ENCODE results near the gene NOX4. TPM values are rescaled to one million over a fixed set of nuclear protein-coding genes. Genes with fewer than 3 reads are reported as not detected.

The NOX4 gene
- total and polyA plus RNA-seq, 7 experiments from 2014 or later: not detected

DNA sequence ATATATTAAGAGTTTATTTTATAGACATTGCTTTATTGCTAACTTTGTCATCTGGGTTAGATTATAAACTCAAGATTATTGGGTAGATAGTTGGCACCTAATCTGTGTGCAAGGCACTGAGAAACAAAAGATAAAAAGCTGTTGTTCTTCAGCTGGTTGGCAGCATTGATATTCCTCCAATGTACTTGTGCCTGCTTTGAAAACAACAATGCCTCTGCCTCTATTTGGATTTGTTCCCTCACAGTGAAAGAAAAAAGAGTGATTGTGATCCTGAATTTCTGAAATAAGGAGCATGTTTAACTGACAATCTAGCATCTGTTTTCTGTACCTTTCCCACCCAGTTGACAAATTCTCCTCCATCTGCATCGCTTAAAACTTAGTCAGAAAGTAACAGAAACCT lies 215.2 kb downstream of the NOX4 start:
- Mint-ChIP-seq H3K9me3 (peaks cover 0 to 5% (median 0%) of the 10 kb centered on the region in 11 donors), H3K4me3 (no peak overlapping the region), H3K4me1 (peaks cover 0 to 24% (median 3%) of the 10 kb centered on the region in 7 donors), H3K27me3 (no peaks in the 10 kb centered on the region), H3K36me3 (peaks cover 0 to 5% (median 0%) of the 10 kb centered on the region in 5 donors), H3K27ac (no peak overlapping the region)
- Histone ChIP-seq H3K27ac (ENCODE audit: low read depth, low read length) (no peak overlapping the region), H3K36me3 (ENCODE audit: control insufficient read depth in 2 of 3, insufficient read depth in 3 of 3, low read length in 3 of 3) (no peaks in the 10 kb centered on the region), H3K4me1 (ENCODE audit: control insufficient read depth in 2 of 2, insufficient read depth in 2 of 2, low read length in 2 of 2) (no peaks in the 10 kb centered on the region), H3K4me3 (ENCODE audit: low read length) (no peak overlapping the region), H3K9me3 (ENCODE audit: control insufficient read depth in 2 of 3, low read length in 3 of 3) (no peaks in the 10 kb centered on the region), H3K27me3 (ENCODE audit: control insufficient read depth in 2 of 2, insufficient read depth in 2 of 2, low read length in 2 of 2) (no peaks in the 10 kb centered on the region)
- no peak for ATAC-seq
- ChIA-PET POLR2A (no interaction called here), CTCF (no interaction called here)
- DNase-seq: no peak
- intact Hi-C loops (cut with micrococcal nuclease): no loop called here

Other genes starting within 250 kb of the NOX4 start
- gene TRIM77, start 218.9 kb upstream of the NOX4 start, total RNA-seq: not detected
- gene TRIM77, start 218.9 kb upstream of the NOX4 start, polyA plus RNA-seq: not detected

Measured in naive thymus-derived CD4-positive, alpha-beta T cell (primary cell).